ENCODE results near the gene RHEBL1.

The RHEBL1 gene

GRCh38 chr12:49054096-49054495 lies 15.7 kb downstream of the RHEBL1 start:
- DNase-seq, result no peak

DNA sequence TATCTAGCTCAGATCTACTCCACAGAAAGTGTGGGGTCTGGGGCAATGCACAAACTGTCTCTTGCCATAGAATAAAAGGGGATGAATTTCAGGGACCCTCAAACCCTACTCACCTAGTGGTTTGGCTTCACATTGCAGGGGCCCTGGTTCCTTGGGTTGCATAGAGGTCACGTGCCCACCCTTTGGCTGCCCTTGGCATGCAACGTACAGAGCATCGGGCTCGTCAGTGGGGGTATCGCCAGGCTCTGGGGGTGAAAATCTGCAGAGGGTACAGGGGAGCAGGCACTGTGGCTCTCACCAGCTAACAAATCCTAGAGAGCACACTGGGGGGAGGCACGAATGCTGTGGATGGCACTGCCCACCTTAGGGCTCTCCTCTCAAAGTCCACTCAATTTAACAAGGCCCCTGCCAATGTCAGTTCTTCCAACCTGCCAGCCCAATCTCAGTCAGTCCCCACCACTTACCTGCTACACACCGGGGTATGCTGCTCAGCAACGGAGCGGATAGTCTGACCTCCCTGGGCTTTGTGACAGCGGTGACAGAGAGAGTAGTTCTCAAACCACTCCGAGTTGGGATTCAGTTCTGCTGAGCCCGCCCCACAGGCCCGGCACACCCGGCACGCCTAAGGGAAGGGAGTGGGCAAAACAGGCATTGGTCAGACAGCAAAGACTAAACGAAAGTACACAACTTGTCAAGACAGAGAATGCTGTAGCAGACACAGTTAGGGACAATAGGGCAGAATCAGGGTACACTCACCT lies 17.1 kb downstream of the RHEBL1 start:
- DNase-seq, result no peak

DNA sequence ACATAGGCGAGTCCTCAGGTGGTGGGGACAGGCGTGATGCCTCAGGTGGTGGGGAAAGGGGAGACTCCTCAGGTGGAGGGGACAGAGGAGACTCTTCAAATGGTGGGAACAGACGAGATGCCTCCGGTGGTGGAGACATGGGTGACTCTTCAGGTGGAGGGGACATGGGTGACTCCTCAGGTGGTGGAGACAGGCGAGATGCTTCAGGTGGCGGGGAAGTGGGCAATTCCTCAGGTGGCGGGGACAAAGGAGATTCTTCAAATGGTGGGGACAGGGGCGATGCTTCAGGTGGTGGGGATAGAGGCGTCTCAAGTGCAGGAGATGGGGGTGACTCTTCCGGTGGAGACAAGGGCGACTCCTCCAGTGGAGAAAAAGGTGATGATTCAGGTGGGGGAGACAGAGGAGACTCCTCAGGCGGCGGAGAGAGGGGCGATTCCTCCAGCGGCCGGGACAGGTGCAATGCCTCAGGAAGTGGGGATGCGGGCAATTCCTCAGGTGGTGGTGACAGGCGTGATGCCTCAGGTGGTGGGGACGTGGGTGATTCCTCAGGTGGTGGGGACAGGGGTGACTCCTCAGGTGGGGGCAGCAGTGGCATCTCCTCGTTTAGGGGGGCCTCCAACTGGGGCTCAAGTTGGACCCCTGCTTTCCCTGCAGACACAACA lies 17.9 kb downstream of the RHEBL1 start:
- no peak for DNase-seq

GRCh38 chr12:49051373-49051764 lies 18.4 kb downstream of the RHEBL1 start:
- no peak for DNase-seq

DNA sequence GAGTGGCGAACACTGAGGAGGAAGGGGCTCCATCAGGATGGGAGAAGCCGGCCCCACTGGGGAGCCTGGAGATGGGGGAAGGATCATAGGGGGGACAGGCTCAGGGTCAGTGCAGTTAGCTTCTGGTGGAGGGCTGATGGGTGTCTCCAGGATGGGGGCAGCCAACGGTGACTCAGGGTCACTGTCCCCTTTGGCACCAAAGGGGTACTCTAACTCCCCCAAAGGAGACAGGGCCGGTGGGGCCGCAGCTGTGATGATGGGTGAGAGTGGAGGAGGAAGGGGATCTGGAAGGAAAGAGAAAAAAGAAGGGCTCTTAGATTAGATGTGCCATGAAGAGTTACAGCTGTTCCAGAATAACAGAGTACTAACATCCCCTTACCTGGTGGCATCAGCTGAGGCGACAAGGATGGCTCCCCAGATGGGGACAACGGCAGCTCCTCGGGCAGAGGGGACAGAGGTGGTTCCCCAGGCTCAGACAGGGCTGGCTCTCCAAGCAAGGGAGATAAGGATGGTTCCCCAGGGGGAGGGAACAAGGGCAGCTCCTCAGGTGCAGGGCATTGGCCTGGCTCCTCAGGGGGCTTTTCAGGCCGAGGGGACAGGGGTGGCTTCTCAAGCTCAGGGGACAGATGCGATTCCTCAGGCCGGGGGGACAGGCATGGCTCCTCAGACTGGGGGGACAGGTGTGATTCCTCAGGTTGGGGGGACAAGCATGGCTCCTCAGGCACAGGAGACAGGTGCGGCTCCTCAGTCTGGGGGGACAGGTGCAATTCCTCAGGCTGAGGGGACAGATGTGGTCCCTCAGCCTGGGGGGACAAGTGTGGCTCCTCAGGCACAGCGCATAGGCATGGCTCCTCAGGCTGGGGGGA lies 19.0 kb downstream of the RHEBL1 start:
- no peak for DNase-seq

- no peak for DNase-seq
Measured at GRCh38 chr12:49049566-49050224, 20.1 kb downstream of the RHEBL1 start.

- DNase-seq, result no peak
Measured at GRCh38 chr12:49048953-49049352, 20.8 kb downstream of the RHEBL1 start.

- DNase-seq, result no peak
Measured at GRCh38 chr12:49046129-49046895, 23.5 kb downstream of the RHEBL1 start.

- no peak for DNase-seq
Measured at GRCh38 chr12:49044660-49045059, 25.1 kb downstream of the RHEBL1 start.

DNA sequence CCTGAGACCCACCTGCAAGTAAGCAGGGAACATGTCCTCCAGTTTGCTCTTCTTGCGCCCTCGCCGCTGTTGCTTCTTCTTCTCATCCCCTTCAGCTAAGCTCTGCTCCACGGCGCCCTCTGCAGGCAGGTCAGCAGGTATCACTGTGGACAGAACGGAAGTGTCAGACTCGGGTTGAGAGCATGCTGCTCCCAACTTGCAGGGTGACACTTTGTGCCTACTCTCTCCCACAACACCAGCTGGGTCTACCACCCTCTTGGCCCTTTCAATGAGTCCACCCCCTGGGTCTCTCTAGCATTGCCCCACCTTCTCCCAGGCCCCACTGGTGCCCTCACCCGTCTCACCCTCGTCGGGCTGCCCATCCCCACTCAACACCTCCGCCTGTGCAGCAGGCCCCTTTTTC lies 25.9 kb downstream of the RHEBL1 start:
- DNase-seq, result no peak

GRCh38 chr12:49043241-49043640 lies 26.5 kb downstream of the RHEBL1 start:
- no peak for DNase-seq

DNA sequence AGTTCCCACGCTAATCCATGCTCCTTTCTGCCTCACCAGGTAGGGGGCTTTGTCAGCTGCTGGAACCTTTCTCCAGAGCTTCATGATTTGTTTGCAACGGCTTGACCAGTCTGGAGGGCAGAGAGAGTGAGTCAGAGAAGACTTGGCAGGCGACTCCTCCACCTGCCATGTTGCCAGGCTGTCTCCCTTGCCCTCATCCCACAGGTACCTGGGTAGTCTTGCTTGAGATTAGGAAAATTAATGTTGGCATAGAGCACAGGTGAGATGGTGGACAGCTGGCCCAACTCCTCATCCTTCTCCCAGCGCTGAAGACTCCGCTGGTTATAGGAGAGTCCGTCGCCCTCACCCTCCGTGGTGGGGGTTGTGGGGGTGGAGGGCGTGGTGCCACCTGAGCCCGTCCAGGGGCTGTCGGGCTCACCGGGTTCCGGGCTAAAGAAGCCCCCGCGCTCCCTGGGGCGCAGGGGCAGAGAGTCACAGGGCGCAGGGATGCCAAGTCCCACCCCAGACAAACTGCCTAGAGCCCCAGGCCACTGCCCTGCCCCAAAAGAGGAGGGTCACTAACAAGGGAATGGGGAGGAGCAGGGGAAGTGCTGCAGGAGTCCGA lies 27.8 kb downstream of the RHEBL1 start:
- no peak for DNase-seq

DNA sequence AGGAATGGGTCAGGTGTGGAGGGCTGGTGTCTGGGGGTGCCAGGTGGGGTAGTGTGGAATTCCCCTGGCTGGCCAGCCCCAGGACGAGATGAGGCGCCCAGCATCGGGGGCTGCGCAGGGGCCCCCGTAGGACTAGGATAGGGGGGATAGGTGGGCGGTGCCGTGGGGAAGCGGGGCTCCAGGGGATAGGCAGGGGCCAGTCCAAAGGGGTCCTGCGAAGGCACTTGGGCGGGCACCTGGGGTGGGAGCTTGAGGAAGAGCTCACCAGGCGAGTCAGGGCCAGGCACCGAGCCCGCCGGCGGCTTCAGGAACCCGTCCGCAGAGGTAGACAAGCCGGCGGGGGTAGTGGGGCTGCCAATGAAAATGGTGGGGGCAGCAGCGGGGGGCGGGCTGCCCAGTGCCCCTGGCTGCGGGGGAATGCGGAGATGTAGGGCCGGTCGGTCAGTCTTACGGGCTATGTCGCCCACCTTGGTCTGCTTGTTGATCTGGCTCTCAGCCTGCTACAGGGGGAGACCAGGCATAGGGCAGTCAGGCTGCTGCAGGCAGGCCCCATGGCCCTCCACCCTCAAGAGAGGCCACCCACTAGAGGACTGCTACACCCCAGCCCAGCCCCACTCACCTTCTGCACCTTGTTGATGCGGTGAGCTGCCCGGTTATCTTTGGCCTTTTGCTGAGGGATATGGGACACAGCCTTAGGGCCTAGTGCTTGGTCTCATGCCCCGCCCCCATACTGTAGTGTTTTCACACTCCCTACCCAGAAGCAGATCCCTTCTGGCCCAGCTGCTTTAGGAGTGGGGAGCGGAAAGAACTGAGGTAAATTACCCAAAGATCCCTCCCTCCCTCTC lies 28.5 kb downstream of the RHEBL1 start:
- DNase-seq, result no peak

DNA sequence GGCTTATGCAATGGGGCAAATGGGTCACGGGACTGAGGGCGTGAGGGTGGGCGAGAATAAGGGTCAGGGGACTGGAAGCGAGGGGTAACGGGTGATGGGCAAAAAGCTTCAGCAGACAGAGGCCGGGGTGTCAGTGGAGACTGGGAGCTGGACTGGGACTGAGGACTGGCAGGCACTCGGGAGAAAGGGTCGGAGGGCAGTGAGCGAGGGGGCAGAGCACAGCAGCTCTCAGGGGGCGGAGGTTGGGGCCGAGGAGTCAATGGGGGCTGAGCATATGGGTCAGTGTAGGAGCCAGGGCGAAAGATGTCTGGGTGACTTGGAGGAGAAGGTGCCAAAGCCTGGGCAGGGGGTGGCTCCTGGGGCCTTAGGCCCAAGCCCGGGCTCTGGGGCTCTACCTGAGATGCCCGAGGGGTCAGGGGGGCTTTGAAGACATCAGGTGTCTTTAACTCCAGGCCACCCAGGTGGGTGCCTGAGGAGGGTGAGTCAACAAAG lies 29.4 kb downstream of the RHEBL1 start:
- no peak for DNase-seq

GRCh38 chr12:49039421-49040363 lies 30.1 kb downstream of the RHEBL1 start:
- no peak for DNase-seq

GRCh38 chr12:49038291-49038955 lies 31.4 kb downstream of the RHEBL1 start:
- no peak for DNase-seq

DNA sequence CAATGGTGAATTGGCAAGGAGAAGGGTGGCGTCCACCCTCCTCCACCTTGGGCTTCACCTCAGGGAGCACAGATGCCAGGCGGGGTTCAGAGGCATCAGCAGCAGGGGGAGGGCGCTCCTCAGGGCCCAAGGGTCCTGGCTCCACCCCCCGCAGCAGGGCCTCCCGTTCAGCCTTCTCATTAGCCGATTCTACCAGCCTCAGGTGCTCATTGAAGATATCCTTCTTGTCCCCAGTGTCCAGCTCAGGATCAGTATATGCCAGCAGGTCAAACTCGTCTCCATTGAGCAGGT lies 31.9 kb downstream of the RHEBL1 start:
- no peak for DNase-seq

- no peak for DNase-seq
Measured at GRCh38 chr12:49037111-49037946, 32.5 kb downstream of the RHEBL1 start.
